ENCODE data around the gene CD300C.
A peak's percentile ranks its signal among the peaks of the same experiment; 100 is the strongest.

The CD300C gene

DNA sequence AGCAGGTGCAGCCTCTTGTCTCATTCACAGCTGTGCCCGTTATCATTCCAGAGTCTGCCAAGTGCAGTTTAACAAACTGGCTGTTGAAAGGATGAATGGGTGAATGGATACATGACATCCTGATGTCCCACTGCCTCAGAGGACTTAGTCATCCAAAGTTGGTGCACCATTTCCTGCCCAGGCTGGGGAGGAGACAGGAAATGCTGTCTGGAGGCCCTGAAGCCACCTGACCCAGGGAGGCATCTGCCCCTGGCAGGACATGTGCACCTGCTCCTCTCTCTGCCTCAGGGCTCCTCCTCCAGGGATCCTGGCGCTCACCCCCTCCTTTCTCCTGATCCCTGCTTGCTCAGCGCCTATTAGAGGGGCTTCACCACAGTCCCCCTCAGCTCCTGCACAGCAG lies 1.8 kb upstream of the CD300C start:
- Mint-ChIP-seq H3K4me3 (peak overlapping the region; percentile 70), H3K27me3 (ENCODE audit: low read depth) (peaks cover 2% of the 10 kb centered on the region), H3K9me3 (no peaks in the 10 kb centered on the region), H3K4me1 (ENCODE audit: low read depth) (peaks cover 20% of the 10 kb centered on the region), H3K27ac (peak overlapping the region; percentile 91), H3K36me3 (ENCODE audit: low read depth) (no peaks in the 10 kb centered on the region)

DNA sequence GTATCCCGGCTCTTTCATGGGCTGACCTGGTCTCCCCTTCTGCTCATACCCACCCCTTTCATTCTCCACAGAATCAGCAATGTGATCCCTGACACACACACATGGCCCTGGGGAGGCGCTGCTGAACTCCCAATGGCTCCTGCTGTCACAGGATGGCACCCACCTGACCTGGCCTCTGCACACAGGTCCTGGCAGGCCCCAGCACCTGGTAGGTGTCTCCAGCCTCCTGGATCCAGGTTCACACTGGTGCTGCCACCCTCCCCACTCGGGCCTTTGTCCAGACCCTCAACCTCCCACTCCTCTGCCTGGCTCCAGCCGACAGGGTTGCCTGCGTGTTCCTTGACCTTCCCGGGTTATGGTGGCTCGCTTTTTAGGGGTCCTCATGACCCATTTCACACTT lies 1.3 kb upstream of the CD300C start:
- Mint-ChIP-seq H3K27ac (peak overlapping the region; percentile 91), H3K9me3 (no peaks in the 10 kb centered on the region), H3K4me3 (peak overlapping the region; percentile 70), H3K36me3 (ENCODE audit: low read depth) (no peaks in the 10 kb centered on the region), H3K4me1 (ENCODE audit: low read depth) (peaks cover 20% of the 10 kb centered on the region), H3K27me3 (ENCODE audit: low read depth) (no peaks in the 10 kb centered on the region)

DNA sequence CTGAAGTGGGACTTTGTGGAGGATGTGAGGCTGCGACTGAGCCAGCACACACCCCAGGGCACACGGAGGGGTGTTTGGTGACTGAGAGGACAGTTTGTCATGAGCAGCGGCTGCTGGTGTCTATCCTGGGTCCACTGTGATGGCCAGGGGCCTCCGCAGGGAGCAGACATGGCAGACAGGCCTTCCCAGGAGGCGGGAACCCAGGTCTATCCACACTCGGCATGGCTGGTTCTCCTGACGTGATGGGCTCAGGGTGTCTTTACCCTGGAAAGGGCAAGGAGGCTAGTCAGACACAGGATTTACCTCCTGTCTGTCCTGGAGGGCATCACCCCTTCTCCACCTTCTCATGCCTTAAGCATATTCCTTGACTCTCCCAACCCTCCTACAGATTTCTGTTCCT lies 671 bp upstream of the CD300C start:
- H3K9me3 Mint-ChIP-seq: no peaks in the 10 kb centered on the region
- no peaks in the 10 kb centered on the region for H3K36me3 Mint-ChIP-seq (ENCODE audit: low read depth)
- H3K27me3 Mint-ChIP-seq (ENCODE audit: low read depth): no peaks in the 10 kb centered on the region
- H3K27ac Mint-ChIP-seq: peak overlapping the region; percentile 32
- peaks cover 20% of the 10 kb centered on the region for H3K4me1 Mint-ChIP-seq (ENCODE audit: low read depth)
- H3K4me3 Mint-ChIP-seq: no peak overlapping the region

DNA sequence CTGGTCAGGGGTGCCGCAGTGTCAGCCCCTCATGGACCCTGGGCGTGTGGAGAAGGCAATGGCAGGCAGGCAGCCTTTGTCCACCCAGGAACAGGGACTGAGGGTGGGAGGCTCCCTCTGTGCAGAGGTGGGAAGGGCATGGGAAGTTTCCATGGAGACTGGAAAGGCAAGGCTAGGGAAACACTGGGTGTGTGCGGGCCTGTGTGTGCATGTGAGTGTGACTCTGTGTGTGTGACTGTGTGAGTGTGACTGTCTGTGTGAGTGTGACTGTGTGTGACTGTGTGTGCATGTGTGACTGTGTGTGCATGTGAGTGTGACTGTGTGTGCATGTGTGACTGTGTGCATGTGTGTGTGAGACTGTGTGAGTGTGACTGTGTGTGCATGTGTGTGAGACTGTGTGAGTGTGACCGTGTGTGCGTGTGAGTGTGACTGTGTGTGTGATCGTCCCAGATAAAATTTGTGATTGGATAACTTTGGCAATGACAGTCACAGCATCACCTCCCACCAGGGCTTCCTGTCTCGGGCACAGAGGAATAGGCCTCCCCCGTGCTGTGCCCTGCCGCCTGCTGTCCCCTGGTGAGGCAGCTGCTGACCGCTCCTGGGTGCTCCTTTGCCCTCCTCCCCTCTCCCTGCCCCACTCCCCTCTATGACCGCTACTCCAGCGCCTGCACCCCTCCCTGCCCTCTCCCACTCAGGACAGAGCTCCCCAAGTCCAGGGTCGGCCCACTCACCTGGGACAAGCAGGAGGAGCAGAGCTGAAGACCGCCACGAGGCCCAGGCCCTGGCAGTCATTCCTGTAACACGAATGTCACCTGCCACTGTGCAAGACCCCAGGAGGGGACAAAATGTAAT lies 698 bp downstream of the CD300C start:
- Mint-ChIP-seq H3K9me3 (no peaks in the 10 kb centered on the region), H3K4me3 (no peak overlapping the region), H3K27ac (no peak overlapping the region), H3K4me1 (ENCODE audit: low read depth) (peaks cover 20% of the 10 kb centered on the region), H3K36me3 (ENCODE audit: low read depth) (no peaks in the 10 kb centered on the region), H3K27me3 (ENCODE audit: low read depth) (peaks cover 2% of the 10 kb centered on the region)

DNA sequence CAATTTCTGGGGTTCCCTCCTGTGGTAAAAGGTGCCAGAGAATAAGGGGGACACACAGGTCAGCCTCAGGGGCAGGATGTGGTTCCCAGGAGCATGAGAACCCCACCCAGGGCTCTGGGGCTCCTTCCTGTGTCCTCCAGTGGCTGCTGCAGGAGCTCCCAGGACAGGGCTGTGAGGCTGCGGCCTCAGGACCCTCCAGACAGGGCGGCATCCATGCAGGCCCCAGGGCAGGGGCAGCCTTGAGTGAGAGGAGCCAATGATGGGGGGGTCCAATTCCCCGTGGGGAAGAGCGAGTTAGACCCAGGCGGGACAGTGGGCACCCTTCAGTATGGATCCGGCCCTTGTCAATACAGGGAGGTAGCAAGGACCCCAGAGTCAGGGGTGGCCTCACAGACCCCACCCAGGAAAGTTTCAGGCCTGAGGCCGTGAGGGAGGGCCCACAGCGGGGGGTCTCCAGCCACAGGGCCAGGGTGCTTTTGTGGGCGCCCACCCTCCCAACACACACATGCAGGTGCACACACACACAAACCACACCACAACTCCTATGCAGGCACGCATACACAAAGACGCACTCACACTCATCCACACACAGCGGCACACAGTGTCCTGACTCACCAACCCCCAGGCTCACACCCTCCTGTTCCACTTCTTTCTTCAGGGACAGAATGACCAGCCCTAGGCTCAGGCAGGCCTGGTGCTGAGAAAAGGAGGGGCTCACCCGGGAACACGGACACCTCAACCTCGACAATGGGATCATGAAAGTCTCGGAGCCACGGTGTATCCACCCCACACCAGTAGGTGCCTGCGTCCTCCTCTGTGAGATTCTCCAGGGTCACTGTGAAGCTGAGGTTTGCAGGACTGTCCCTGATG lies 1.8 kb downstream of the CD300C start:
- Mint-ChIP-seq H3K4me3 (no peak overlapping the region), H3K27ac (no peak overlapping the region), H3K36me3 (ENCODE audit: low read depth) (no peaks in the 10 kb centered on the region), H3K4me1 (ENCODE audit: low read depth) (peaks cover 20% of the 10 kb centered on the region), H3K27me3 (ENCODE audit: low read depth) (peaks cover 9% of the 10 kb centered on the region), H3K9me3 (no peaks in the 10 kb centered on the region)

DNA sequence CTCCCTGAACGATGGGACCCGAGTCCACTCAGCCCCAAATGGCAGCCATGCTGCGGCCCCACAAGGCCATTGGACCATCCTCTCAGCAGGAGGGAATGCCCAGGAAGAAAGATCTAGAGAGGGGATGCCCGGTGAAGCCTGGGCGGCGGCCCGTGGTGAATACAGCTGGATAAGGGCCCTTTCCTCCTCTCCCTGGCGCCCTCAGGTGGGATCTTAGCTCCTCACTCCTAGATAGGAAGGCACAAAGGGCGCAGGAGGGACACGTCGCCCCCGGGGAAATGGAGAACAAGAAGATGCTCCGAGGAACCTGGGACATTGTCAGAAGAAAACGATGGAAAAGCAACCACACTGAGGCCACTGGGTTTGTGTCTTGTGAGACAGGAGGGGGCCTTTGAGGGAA lies 2.5 kb downstream of the CD300C start:
- Mint-ChIP-seq H3K4me1 (ENCODE audit: low read depth) (peaks cover 20% of the 10 kb centered on the region), H3K27me3 (ENCODE audit: low read depth) (peaks cover 13% of the 10 kb centered on the region), H3K27ac (no peak overlapping the region), H3K9me3 (no peaks in the 10 kb centered on the region), H3K4me3 (no peak overlapping the region), H3K36me3 (ENCODE audit: low read depth) (no peaks in the 10 kb centered on the region)

DNA sequence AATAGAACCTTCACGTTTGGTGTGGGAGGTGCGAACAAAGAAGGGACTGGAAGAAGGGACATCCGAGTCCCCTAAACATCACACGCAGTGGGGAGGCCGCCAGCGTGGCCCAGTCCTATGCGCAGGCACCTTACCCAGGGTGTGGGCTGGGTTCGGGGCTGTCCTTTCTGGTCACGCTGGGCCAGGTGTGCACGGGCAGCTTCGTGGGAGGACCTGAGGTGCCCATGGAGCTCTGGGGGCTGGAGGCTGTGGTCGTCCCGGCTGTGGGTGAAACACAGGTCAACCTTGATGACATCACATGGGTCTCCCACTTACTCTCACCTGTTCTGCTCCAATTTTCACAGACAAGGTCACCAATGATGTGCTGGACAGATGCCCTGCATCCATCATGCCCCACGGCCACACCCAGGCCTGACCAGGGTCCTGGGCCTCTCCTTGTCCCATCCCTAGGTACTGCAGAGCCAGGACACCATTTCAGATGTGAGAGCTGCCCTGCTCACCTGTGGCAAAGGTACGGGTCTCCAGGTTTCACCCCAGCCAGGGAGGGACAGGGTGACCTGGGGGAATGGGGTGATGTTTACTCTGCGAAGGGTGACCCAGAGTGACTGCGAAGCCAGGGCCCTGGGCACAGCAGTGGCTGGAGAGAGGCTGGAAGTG lies 3.1 kb downstream of the CD300C start:
- H3K27ac Mint-ChIP-seq: no peak overlapping the region
- no peaks in the 10 kb centered on the region for H3K9me3 Mint-ChIP-seq
- H3K36me3 Mint-ChIP-seq (ENCODE audit: low read depth): no peaks in the 10 kb centered on the region
- no peak overlapping the region for H3K4me3 Mint-ChIP-seq
- peaks cover 14% of the 10 kb centered on the region for H3K4me1 Mint-ChIP-seq (ENCODE audit: low read depth)
- peaks cover 13% of the 10 kb centered on the region for H3K27me3 Mint-ChIP-seq (ENCODE audit: low read depth)

DNA sequence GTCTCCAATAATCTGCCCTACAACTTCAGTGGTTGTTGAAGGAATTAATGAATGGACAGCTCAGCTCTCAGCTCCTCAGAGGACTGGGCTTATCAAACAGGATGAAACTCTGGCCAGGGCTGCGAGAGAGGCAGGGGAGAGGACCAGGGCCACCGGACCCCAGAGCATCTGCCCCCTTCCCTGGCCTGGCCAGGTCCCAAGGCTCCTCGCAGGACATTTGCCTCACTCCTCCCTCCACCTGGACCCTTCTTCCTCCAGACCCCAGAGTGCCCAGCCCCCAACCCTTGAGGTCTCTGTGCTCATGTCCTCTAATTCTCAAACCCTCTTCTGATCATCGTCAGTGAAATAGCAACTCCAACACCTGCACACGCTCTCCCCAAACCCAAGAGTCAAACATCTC lies 3.7 kb downstream of the CD300C start:
- Mint-ChIP-seq H3K27me3 (ENCODE audit: low read depth) (peaks cover 14% of the 10 kb centered on the region), H3K27ac (no peak overlapping the region), H3K9me3 (no peaks in the 10 kb centered on the region), H3K4me3 (no peak overlapping the region), H3K4me1 (ENCODE audit: low read depth) (peaks cover 9% of the 10 kb centered on the region), H3K36me3 (ENCODE audit: low read depth) (no peaks in the 10 kb centered on the region)

DNA sequence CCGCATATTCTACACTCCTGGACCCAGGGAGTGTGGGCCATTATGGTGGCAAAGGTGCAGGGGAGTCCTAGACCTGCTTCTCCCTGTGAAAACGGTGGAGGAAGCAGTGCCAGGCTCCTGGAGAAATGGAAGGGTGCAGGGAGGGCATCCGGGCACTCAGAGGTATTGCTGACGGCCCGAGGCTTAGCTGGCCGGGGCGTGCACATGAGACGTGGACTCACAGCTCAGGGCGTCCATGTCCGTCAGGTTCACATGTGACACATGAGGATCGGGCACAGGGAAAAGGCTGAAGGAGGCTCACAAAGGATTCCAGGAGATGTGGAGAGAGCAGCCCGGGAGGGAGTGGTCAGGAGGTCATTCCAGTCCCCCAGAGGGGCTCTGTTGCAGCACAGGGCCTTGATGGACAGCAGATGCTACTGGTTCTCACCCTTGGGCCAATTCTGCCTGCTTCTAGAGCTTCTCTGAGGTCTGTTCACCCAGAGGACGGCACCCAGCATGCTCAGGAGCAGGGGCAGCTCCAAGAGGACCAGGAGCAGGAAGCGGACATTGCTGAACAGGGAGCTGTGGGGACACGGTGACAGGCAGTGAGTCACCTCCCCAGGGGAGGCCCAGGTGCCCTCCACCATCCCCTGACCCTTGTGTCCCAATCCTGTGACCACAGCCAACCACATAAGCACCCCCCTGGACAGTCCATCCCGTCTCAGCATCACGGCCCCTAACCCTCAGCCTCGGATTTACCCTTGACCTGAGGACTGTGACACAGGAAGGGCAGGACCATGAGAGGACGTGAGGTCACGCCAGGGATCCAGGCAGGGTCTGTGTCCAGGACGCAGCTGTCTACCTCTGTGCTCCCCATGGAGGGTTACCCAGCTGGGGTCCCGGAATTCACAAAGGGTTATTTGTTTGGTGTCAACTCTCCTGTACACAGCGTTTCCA lies 4.5 kb downstream of the CD300C start:
- Mint-ChIP-seq H3K27ac (no peak overlapping the region), H3K4me1 (ENCODE audit: low read depth) (peaks cover 5% of the 10 kb centered on the region), H3K36me3 (ENCODE audit: low read depth) (no peaks in the 10 kb centered on the region), H3K27me3 (ENCODE audit: low read depth) (peaks cover 22% of the 10 kb centered on the region), H3K9me3 (no peaks in the 10 kb centered on the region), H3K4me3 (no peak overlapping the region)

DNA sequence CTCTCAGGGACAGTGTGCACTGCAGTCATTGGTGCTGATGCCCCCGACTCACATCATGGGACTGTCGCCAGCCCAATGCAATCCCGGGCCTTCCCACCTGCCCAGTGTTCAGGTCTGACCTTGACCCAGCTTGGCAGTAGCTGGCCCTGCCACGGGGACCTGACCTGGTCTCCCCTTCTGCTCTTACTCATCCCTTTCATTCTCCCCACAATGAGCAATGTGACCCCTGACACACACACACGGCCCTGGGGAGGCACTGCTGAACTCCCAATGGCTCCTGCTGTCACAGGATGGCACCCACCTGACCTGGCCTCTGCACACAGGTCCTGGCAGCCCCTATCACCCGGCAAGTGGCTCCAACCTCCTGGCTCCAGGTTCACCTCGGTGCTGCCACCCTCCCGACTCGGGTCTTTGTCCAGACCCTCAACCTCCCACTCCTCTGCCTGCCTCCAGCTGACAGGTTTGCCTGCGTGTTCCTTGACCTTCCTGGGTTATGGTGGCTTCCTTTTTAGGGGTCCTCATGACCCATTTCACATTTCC lies 6.6 kb downstream of the CD300C start:
- Mint-ChIP-seq H3K36me3 (ENCODE audit: low read depth) (no peaks in the 10 kb centered on the region), H3K27ac (no peak overlapping the region), H3K27me3 (ENCODE audit: low read depth) (peaks cover 36% of the 10 kb centered on the region), H3K9me3 (no peaks in the 10 kb centered on the region), H3K4me3 (no peak overlapping the region), H3K4me1 (ENCODE audit: low read depth) (no peaks in the 10 kb centered on the region)

DNA sequence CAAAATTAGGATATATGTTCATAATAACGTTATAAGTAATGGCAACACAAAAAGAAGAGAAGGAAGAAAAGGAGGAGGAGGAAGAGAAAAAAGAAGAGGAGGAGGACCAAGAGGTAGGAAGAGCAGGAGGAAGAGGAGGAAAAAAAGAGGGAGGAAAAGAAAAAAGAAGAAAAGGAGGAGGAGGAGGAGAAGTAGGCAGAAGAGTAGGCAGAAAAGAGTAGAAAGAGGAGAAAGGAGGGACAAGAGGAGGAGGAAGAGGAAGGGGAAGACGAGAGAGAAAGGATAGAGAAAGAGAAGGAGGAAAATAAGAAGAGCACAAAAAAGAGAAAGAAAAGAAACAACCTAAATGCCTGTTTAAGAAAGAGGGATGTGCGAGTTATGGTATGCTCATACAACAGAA lies 9.0 kb downstream of the CD300C start:
- Mint-ChIP-seq H3K4me3 (no peak overlapping the region), H3K27ac (no peak overlapping the region), H3K9me3 (no peaks in the 10 kb centered on the region), H3K4me1 (ENCODE audit: low read depth) (peaks cover 3% of the 10 kb centered on the region), H3K36me3 (ENCODE audit: low read depth) (no peaks in the 10 kb centered on the region), H3K27me3 (ENCODE audit: low read depth) (peaks cover 56% of the 10 kb centered on the region)

DNA sequence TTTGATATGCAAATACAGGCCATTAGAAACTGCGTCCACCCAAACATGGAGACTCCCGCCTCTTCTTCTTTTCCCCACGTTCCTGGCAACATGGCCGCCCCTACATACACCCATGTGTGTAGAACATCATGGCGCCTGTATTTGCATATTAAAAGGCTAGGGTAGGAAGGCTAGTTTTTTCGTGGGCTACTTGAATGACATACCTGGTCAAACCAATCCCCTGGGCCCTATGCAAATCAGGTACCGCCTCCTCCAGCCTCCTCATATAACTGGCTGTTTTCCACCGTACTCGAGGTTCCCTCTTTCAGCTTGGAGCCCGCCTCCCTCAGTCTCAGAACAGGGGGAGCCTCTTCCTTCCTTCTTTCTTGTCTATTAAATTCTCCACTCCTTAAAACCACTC lies 13.8 kb downstream of the CD300C start:
- peaks cover 57% of the 10 kb centered on the region for H3K27me3 Mint-ChIP-seq (ENCODE audit: low read depth)
- H3K36me3 Mint-ChIP-seq (ENCODE audit: low read depth): no peaks in the 10 kb centered on the region
- no peaks in the 10 kb centered on the region for H3K9me3 Mint-ChIP-seq
- H3K4me1 Mint-ChIP-seq (ENCODE audit: low read depth): peaks cover 3% of the 10 kb centered on the region
- H3K4me3 Mint-ChIP-seq: no peak overlapping the region
- no peak overlapping the region for H3K27ac Mint-ChIP-seq

DNA sequence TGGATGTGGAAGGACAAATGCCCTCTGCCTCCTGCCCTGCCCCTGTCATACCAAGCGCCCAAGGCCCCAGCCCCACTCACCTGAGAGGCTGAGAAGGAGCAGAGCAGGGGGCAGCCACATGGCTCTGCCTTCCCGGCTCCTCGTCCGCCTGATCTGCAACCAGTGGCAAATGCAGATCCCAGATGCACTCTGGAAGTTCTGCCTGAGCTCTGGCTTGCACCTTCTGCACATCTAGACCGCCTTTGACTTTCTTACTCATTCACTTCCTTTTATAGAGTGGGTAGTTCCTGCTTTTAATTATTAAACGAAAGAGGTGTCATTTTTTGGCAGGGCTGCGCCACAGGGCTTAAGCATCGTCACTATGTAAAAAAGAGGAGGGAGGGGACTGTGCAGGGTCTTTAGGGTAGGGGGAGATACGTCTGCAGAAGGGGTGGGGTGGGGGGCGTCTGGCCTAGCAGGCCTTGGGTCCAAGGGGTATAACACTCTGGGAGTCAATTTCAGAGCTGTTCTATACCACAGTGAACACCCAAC lies 14.6 kb downstream of the CD300C start, which contains the start of gene CD300LB:
TSS of gene CD300LB (minus strand) at position 245 of the 531 bp plus-strand sequence. CDS start at position 120, 125 bp downstream.
- Mint-ChIP-seq H3K4me3 (no peak within 1 kb of the TSS), H3K27ac (no peak within 1 kb of the TSS), H3K27me3 (ENCODE audit: low read depth) (peaks cover 49% of the 10 kb centered on the region), H3K9me3 (no peaks in the 10 kb centered on the region), H3K4me1 (ENCODE audit: low read depth) (peaks cover 3% of the 10 kb centered on the region), H3K36me3 (ENCODE audit: low read depth) (no peaks in the 10 kb centered on the region)
